GM18861 (cell line): ENCODE results near the gene PRDM5.

Source experiments
- ATAC-seq: cut with Tn5 transposase; IDR thresholded peaks from one replicate; pipeline ENCODE4 v1.9.1; 2021; ENCODE audit not compliant: unreplicated experiment

The PRDM5 gene

DNA sequence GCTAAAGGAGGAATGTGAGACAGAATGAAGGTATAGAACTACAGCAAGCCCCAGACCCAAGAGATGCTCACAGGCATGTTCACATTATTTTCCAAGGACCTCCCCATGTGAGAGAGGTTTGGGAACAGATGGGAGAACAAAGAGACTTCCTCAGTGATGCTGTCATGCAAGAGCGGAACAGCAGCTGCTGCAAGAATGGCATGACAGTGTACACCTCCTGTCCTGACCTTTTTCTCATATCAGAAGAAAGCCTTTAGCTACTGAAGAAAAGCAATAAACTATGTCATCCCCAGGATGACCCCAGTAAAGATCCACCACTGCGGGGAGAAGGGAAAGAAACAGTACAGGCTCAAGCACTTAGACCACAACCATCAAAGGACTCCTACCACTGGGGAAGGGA is 7.2 kb downstream of the PRDM5 start:
- ATAC-seq: no peak

GRCh38 chr4:120903419-120903818 is 19.1 kb downstream of the PRDM5 start:
- ATAC-seq: no peak

DNA sequence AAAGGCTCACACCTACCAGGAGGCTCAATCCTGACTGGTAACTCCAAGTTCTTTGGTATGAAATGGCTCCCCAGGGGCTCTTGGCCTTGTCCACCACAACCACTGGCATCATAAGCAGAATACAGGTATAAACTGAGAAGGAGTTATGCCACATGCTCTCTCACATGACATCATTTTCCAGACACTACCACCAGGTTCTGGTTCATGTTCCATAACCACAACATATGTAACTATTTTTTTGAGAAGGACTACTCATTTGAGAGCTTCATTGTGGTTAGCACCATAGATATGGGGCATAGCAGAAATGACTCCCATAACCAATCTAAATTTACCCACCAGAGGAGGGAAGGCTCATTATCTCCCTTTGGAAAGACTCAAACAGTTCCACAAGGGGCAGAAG is 19.6 kb downstream of the PRDM5 start:
- ATAC-seq: no peak

GRCh38 chr4:120901731-120902130 is 20.8 kb downstream of the PRDM5 start:
- ATAC-seq: no peak

DNA sequence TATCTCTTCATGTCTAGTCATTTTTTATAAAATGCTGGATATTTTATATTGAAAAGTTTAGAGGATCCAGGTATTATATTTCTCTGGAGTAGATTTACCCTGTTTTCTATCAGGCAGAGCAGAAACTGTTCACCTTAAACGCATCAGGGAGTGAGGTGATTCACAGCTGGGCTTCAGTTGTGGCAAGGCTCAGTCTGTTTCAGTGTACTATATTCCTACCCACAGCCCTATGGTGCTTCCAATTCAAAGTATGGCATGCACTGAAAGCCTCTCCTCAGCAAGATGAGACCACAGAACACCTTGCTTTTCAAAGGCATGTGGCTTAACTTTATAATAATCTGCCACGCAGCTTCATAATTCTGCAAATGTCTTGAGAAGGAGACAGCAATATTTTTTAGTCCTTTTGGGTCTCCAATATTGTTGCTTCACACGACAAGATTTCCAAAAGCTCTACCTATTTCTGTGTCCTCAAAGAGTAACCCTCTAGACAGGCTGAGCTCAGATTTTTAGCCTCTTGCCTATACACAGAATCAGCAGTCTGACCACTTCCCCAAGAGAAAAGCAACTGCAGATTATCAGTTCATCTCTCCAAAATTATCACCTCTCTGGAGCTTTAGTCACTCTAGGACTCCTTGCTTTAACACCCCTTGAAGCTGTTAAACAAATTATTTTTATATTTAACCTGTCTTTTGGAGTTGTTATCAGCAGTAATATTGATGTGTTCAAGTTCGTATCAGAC is 24.4 kb downstream of the PRDM5 start:
- ATAC-seq: no peak

- no peak for ATAC-seq
These were observed 27.0 kb downstream of the PRDM5 start for GRCh38 chr4:120895554-120895953.

- no peak for ATAC-seq
These were observed 29.2 kb downstream of the PRDM5 start for GRCh38 chr4:120893314-120893713.

- no peak for ATAC-seq
These were observed 36.3 kb downstream of the PRDM5 start for GRCh38 chr4:120886191-120886590.

- no peak for ATAC-seq
These were observed 40.7 kb downstream of the PRDM5 start for GRCh38 chr4:120881846-120882245.

- no peak for ATAC-seq
These were observed 41.2 kb downstream of the PRDM5 start for GRCh38 chr4:120881351-120881750.

- no peak for ATAC-seq
These were observed 45.5 kb downstream of the PRDM5 start for GRCh38 chr4:120877021-120877420.

GRCh38 chr4:120874792-120875774 is 47.4 kb downstream of the PRDM5 start:
- ATAC-seq: no peak

- no peak for ATAC-seq
These were observed 49.0 kb downstream of the PRDM5 start for GRCh38 chr4:120873554-120873953.

DNA sequence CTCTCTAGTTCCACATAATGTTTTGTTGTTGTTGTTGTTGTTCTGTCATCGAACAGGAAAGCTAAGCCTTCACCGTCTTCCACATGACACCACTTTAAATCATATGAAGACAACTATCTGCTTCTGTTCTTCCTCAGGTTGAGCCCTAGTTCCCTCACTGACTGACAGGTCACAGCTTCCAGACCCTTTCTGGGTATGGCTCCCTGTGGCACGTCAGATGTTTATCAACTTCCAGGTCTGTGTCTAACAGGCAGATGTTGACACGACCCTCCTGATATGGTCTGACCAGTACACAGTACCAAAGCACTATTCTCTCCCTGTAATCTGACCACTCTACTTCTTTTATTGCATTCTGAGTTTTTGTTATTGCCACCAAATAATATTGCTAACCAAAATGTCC is 51.4 kb downstream of the PRDM5 start:
- no peak for ATAC-seq

DNA sequence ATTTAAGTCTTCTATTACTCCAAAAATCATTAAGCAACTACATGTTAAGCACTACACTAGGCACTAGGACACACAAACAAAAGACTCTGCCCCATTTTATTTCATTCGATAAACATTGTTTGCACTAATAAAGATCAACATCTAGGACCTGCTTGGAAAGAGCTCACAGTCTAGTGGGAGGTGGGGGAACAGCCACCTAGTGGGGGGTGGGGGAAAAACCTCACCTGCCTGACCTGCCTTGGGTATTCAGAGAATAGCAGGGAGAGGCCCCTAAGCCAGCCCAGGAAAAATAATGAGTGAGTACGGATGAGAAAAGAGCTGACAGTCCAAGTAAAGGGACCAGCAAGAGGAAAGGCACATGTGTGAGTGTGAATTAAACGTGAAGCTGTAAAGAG is 52.2 kb downstream of the PRDM5 start:
- ATAC-seq: peak; percentile 52

- ATAC-seq: no peak
These were observed 52.8 kb downstream of the PRDM5 start for GRCh38 chr4:120869613-120870278.

DNA sequence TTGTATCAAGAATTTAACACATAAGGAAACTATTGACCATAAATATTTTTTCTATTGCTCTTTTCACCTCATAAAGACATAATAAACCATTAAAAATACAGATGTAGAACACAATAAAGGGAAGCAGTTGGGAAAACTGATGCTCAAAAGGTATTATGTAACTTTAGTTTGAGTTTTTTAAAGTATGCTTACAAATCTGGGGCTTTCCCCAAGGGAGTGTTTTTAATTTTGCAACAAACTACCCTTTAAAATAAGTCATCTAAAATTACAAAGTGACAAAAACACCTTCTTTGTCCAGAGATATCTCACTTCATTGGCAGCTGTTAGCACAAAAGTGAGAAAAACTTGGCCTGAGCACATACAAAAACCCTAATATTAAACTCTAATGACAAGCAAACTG is 55.0 kb downstream of the PRDM5 start:
- ATAC-seq: no peak

GRCh38 chr4:120865985-120866384 is 56.5 kb downstream of the PRDM5 start:
- ATAC-seq: no peak

DNA sequence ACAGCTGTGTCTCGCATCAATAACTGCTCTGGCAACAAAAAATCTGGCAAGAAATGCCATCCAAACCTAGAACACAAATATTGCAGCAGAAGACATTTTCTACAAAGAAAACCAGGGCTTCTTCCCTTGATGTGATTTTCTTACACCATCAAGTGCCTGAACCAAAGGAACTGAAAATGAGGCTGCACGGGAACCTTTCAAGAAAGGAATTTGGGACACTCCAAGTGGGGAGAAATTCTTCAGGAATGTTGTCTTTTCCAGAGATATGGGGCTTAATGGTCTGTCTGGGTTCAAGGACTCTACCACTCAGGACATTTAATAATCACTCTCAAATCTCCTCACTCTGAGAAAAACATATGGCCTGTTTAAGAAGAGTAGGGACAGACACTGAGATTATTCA is 57.6 kb downstream of the PRDM5 start:
- no peak for ATAC-seq

- ATAC-seq: no peak
These were observed 60.1 kb downstream of the PRDM5 start for GRCh38 chr4:120862432-120862831.

GRCh38 chr4:120861852-120862251 is 60.7 kb downstream of the PRDM5 start:
- ATAC-seq: no peak

DNA sequence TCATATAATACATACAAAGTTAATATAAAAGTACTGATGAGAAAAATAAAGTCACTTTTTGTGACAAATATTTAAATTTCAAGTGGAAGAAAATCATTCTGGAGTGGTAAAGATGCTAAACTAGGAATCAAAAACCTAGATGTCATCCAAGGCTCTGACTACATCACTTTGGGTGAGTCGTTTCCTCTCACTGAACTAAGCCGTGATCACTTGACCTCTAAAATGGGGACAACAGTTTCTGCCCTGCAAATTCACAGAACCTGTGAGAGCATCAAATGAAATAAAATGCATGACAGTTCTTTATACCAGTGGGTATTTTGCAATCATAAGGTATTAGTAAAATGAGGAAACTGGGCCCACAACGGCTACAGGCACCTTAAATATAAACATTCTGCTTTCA is 63.8 kb downstream of the PRDM5 start:
- ATAC-seq: no peak
